HepG2 (cell line): ENCODE measurements around the gene NUP85. TPM values are rescaled to one million over a fixed set of nuclear protein-coding genes. Genes with fewer than 3 reads are reported as not detected.

Experiments
- ATAC-seq: fragments of 200-7000 bp; cut with Tn5 transposase; 3 replicates; pipeline ENCODE4 v1.9.1; 2020; ENCODE audit warnings: mild to moderate bottlenecking, moderate library complexity
- BruUV-seq: library from RNA; stranded (reverse); fragments of 400-500 nt; replicated peaks from 2 replicates; lab custom pipeline; 2021; lab: Mats Ljungman, UMichigan
- CTCF ChIA-PET: fragments of 300-600 bp; formaldehyde crosslinking; extraction: SDS; loops from one replicate; lab custom pipeline; 2021; ENCODE audit warnings: low total read pairs, inconsistent platforms, low intra/inter-chr PET ratio; lab: Yijun Ruan, JAX
- POLR2A ChIA-PET: fragments of 350-600 bp; sonication (Branson Sonifier 250); formaldehyde crosslinking; loops from one replicate; lab custom pipeline; 2020; ENCODE audit warnings: antibody characterized with exemption, inconsistent platforms; lab: Yijun Ruan, JAX
- DNase-seq: peaks from one replicate; pipeline ENCODE4 v3.0.0-alpha.2; 2015; ENCODE audit warnings: low spot score
- FAIRE-seq: peaks from 3 replicates; lab custom pipeline; 2011; peaks lifted over from hg19 to GRCh38; lab: Jason Lieb, UNC
- H2AFZ ChIP-seq: one replicate; pipeline ENCODE4 v1.6.1; 2011; ENCODE audit warnings: low read length, inconsistent platforms
- H3K27ac ChIP-seq: fragments of 300-600 bp; 3 replicates; pipeline ENCODE4 v1.8.0; 2011; ENCODE audit warnings: mixed run types, mild to moderate bottlenecking, mixed read lengths, low read length, inconsistent platforms; ENCODE audit not compliant: insufficient read depth; ENCODE audit errors: extremely low read length
- H3K27me3 ChIP-seq, 2 experiments: fragments of 200-600 bp in 1 of 2; 2 replicates in 1 of 2; 3 replicates in 1 of 2; pipeline versions ENCODE4 v1.6.0 to v1.8.0; 2011; ENCODE audit warnings: low read length in 2 of 2, mild to moderate bottlenecking in 2 of 2, moderate library complexity in 2 of 2, inconsistent platforms in 1 of 2; ENCODE audit not compliant: insufficient read depth in 2 of 2, control insufficient read depth in 1 of 2
- H3K36me3 ChIP-seq, 2 experiments: fragments of 200-600 bp in 1 of 2; replicated peaks in 1 of 2; 2 replicates in 1 of 2; 3 replicates in 1 of 2; pipeline versions ENCODE4 v1.5.1 to v1.8.0; 2011; ENCODE audit warnings: low read length in 2 of 2, inconsistent platforms in 1 of 2; ENCODE audit not compliant: insufficient read depth in 2 of 2, control insufficient read depth in 1 of 2
- H3K4me1 ChIP-seq: 2 replicates; pipeline ENCODE4 v1.5.1; 2012; ENCODE audit warnings: low read length, inconsistent platforms; ENCODE audit not compliant: insufficient read depth
- H3K4me2 ChIP-seq: 2 replicates; pipeline ENCODE4 v1.6.0; 2011; ENCODE audit warnings: low read depth, low read length, inconsistent platforms
- H3K4me3 ChIP-seq, 3 experiments: fragments of 200-600 bp in 1 of 3; sonication (generic), shearing (Covaris generic) in 1 of 3; replicated peaks in 1 of 3; 2 replicates each; pipeline ENCODE4 v1.5.1; 2011 to 2016; ENCODE audit warnings: low read length in 3 of 3, inconsistent platforms in 2 of 3, low read depth in 2 of 3, mild to moderate bottlenecking in 2 of 3, control low read depth in 1 of 3, mixed read lengths in 1 of 3; ENCODE audit not compliant: insufficient read depth in 1 of 3
- H3K79me2 ChIP-seq: one replicate; pipeline ENCODE4 v1.6.1; 2011; ENCODE audit warnings: low read length, inconsistent platforms; ENCODE audit not compliant: insufficient read depth
- H3K9ac ChIP-seq: 2 replicates; pipeline ENCODE4 v1.6.0; 2011; ENCODE audit warnings: mild to moderate bottlenecking, low read depth, low read length, inconsistent platforms; ENCODE audit not compliant: insufficient read depth
- H3K9me3 ChIP-seq: 2 replicates; pipeline ENCODE4 v1.5.1; 2012; ENCODE audit warnings: mild to moderate bottlenecking, low read length
- H4K20me1 ChIP-seq: 2 replicates; pipeline ENCODE4 v1.6.0; 2011; ENCODE audit warnings: inconsistent platforms, mild to moderate bottlenecking, low read length, moderate library complexity; ENCODE audit not compliant: insufficient read depth
- ATF7-NPFF ChIP-seq: sonication (generic); formaldehyde crosslinking; IDR thresholded peaks from 2 replicates; pipeline ENCODE4 v1.8.1; 2023; ENCODE audit warnings: mild to moderate bottlenecking, low read depth, missing genetic modification reagents, moderate library complexity
- FOXK2 ChIP-seq: fragments of 450-650 bp; IDR thresholded peaks from 2 replicates; pipeline ENCODE4 v1.6.1; 2016
- HES4 ChIP-seq: sonication (generic); formaldehyde crosslinking; IDR thresholded peaks from 2 replicates; pipeline ENCODE4 v1.9.0; 2021; ENCODE audit warnings: mild to moderate bottlenecking, missing genetic modification reagents, borderline replicate concordance
- HNF4G ChIP-seq, 2 experiments: sonication (generic) in 1 of 2; formaldehyde crosslinking in 1 of 2; IDR thresholded peaks; 2 replicates each; pipeline versions ENCODE4 v1.4.0 to v1.6.1; 2011 to 2020; ENCODE audit warnings: borderline replicate concordance in 2 of 2, low read depth in 2 of 2, mild to moderate bottlenecking in 2 of 2, low read length in 1 of 2, missing genetic modification reagents in 1 of 2, moderate library complexity in 1 of 2
- KDM5A ChIP-seq: fragments of 200-600 bp; sonication (generic); IDR thresholded peaks from 2 replicates; pipeline ENCODE4 v1.7.0; 2018; ENCODE audit warnings: antibody characterized with exemption, mild to moderate bottlenecking, low read length, borderline replicate concordance
- ZNF253 ChIP-seq: sonication (generic); formaldehyde crosslinking; IDR thresholded peaks from 2 replicates; pipeline ENCODE4 v1.8.0; 2022; ENCODE audit warnings: mild to moderate bottlenecking, missing genetic modification reagents, borderline replicate concordance
- ZNF432 ChIP-seq: sonication (generic); formaldehyde crosslinking; IDR thresholded peaks from 2 replicates; pipeline ENCODE4 v1.5.0; 2020; ENCODE audit warnings: missing genetic modification reagents, mild to moderate bottlenecking, borderline replicate concordance
- ZNF446 ChIP-seq: sonication (generic); formaldehyde crosslinking; IDR thresholded peaks from 2 replicates; pipeline ENCODE4 v1.5.0; 2020; ENCODE audit warnings: mild to moderate bottlenecking, missing genetic modification reagents
- ZNF556 ChIP-seq: sonication (generic); formaldehyde crosslinking; IDR thresholded peaks from 2 replicates; pipeline ENCODE4 v1.4.0; 2020; ENCODE audit warnings: mild to moderate bottlenecking, missing genetic modification reagents, borderline replicate concordance
- WGBS: methylation state at CpG from one replicate; pipeline ENCODE4 v1.1.6; 2017; ENCODE audit warnings: low lambda C conversion rate; 5-methylcytosine and 5-hydroxymethylcytosine counted together
- in situ Hi-C: cut with HindIII; loops from 2 replicates; pipeline ENCODE4 v1.10.0; 2017; ENCODE audit warnings: low pct_unique_long_range_greater_than_20kb; ENCODE audit not compliant: extremely low pct_ligation_motif_present
- intact Hi-C: fragments of 100-400 bp; cut with micrococcal nuclease; formaldehyde crosslinking; loops from one replicate; pipeline ENCODE4 v1.10.0; 2022; ENCODE audit not compliant: unreplicated experiment
- polyA plus RNA-seq, 8 experiments: library from polyadenylated mRNA; depleted of rRNA in 3 of 8; stranded (reverse) in 7 of 8; unstranded in 1 of 8; fragments of >200 nt; fragmentation: Illumina TruSeq in 4 of 8; extraction: Trizol in 4 of 8; gene quantifications; 2 replicates each; pipeline versions ENCODE4 v1.2.1 to v1.2.3, GENCODE V29; 2011 to 2016; ENCODE audit warnings: low read depth in 4 of 8, missing spikeins in 1 of 8, mixed read lengths in 1 of 8; ENCODE audit not compliant: insufficient read depth in 1 of 8
- total RNA-seq, 5 experiments: library from RNA; depleted of rRNA; stranded (reverse); fragments of >200 nt; fragmentation: Illumina TruSeq; extraction: Trizol; gene quantifications; 2 replicates each; pipeline ENCODE4 v1.2.3, GENCODE V29; 2016; ENCODE audit warnings: low read depth in 1 of 5
- TF ChIP-seq, protein P1 (sequence below): sonication (generic); formaldehyde crosslinking; IDR thresholded peaks from 2 replicates; pipeline ENCODE4 v1.4.0; 2020; ENCODE audit warnings: mild to moderate bottlenecking, missing genetic modification reagents
- TF ChIP-seq, protein P2 (sequence below): sonication (generic); formaldehyde crosslinking; IDR thresholded peaks from 2 replicates; pipeline ENCODE4 v1.4.0; 2020; ENCODE audit warnings: missing genetic modification reagents, borderline replicate concordance
- TF ChIP-seq, protein P3 (sequence below): sonication (generic); formaldehyde crosslinking; IDR thresholded peaks from 2 replicates; pipeline ENCODE4 v1.4.0; 2020; ENCODE audit warnings: missing genetic modification reagents, borderline replicate concordance
- TF ChIP-seq, protein P4 (sequence below), 2 experiments: sonication (generic) in 1 of 2; formaldehyde crosslinking in 1 of 2; IDR thresholded peaks; 2 replicates each; pipeline versions ENCODE4 v1.4.0 to v1.6.1; 2018 to 2020; ENCODE audit warnings: missing genetic modification reagents in 2 of 2, borderline replicate concordance in 1 of 2, low read depth in 1 of 2, mild to moderate bottlenecking in 1 of 2, missing biosample characterization in 1 of 2

Gene NUP85
- total and polyA plus RNA-seq, 2 of the 13 experiments (the other 11 are each of a cell fraction or from before 2014, with no cell fraction given), result 89.1 to 124 TPM

DNA sequence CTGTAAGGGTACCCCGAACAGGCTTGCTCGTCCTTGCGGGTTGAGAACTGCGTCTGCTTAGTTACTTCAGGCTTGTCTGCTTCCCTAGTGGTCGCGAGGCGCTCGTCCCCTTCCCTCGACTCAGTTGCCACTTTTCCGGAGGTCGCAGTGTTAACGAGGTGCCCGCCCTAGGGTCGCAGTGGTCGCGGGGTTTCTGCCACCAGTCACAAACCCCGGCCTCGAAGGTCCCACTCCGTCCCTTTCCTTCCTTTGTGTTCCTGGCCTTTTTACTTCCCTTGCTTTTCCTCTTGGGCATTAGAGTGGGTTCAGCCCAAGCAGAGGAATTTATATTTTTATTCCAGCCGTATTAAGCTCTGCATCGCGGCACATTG, 299 bp downstream of the NUP85 start:
- no peaks in the 10 kb centered on the region for H3K9me3 ChIP-seq
- H4K20me1 ChIP-seq, result no peaks in the 10 kb centered on the region
- TSS peak; percentile 84 for BruUV-seq
- ChIA-PET CTCF (interaction anchor here (1.0 kb wide), 1 partner anchor 34 kb away, joined by 3 read pairs; no protein-coding TSS in a partner anchor), POLR2A (interaction anchor here (0.7 to 3.5 kb wide), 14 partner anchors 12 to 194 kb away, joined by 3 to 14 read pairs (median 4); partner anchors contain the start of genes ARMC7, GGA3, MIF4GD and MRPL58)
- intact Hi-C loops (no loop called here), in situ Hi-C loops (no loop called here)
- FAIRE-seq (no peak), ATAC-seq (peak; percentile 28), DNase-seq (no peak)
- peak overlapping the region; percentile 82 to 96 (median 86) for H3K4me3 ChIP-seq
- H3K9ac ChIP-seq, result peak overlapping the region; percentile 98
- peak overlapping the region; percentile 97 for H3K27ac ChIP-seq
- H3K4me1 ChIP-seq, result peaks cover 34% of the 10 kb centered on the region
- under 1% methylated on average over 18 of the region's 22 CpGs for WGBS
- H3K79me2 ChIP-seq, result peaks cover 41% of the 10 kb centered on the region
- no peaks in the 10 kb centered on the region; a peak in 1 of 5 replicates for H3K27me3 ChIP-seq
- peaks cover 5 to 22% of the 10 kb centered on the region in 2 experiments for H3K36me3 ChIP-seq
- peak overlapping the region; percentile 85 for H3K4me2 ChIP-seq
- peak overlapping the region; percentile 77 for H2AFZ ChIP-seq
- TF ChIP-seq ATF7-NPFF (CRISPR knock-in tag) (0 out of 2 replicates have a peak, but pooled peaks have one; percentile 4), HNF4G (IDR thresholded peaks at IDR 0.05; ENCODE audit: borderline replicate concordance, low read depth, low read length) (no peak), HNF4G (CRISPR knock-in tag; IDR thresholded peaks at IDR 0.05; ENCODE audit: borderline replicate concordance, low read depth) (no peak), ZNF446 (CRISPR knock-in tag) (0 out of 2 replicates have a peak, but pooled peaks have one; percentile 3), FOXK2 (no peak), ZNF253 (CRISPR knock-in tag) (no peak), ZNF556 (CRISPR knock-in tag) (0 out of 2 replicates have a peak, but pooled peaks have one; percentile 37), KDM5A (peak; percentile 85), HES4 (CRISPR knock-in tag) (peak; percentile 46; the same call in 1 of the 2 replicates), ZNF432 (CRISPR knock-in tag) (no peak)
- TF ChIP-seq, protein P1, sequence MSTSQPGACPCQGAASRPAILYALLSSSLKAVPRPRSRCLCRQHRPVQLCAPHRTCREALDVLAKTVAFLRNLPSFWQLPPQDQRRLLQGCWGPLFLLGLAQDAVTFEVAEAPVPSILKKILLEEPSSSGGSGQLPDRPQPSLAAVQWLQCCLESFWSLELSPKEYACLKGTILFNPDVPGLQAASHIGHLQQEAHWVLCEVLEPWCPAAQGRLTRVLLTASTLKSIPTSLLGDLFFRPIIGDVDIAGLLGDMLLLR (CRISPR knock-in tag), result no peak
- TF ChIP-seq, protein P2, sequence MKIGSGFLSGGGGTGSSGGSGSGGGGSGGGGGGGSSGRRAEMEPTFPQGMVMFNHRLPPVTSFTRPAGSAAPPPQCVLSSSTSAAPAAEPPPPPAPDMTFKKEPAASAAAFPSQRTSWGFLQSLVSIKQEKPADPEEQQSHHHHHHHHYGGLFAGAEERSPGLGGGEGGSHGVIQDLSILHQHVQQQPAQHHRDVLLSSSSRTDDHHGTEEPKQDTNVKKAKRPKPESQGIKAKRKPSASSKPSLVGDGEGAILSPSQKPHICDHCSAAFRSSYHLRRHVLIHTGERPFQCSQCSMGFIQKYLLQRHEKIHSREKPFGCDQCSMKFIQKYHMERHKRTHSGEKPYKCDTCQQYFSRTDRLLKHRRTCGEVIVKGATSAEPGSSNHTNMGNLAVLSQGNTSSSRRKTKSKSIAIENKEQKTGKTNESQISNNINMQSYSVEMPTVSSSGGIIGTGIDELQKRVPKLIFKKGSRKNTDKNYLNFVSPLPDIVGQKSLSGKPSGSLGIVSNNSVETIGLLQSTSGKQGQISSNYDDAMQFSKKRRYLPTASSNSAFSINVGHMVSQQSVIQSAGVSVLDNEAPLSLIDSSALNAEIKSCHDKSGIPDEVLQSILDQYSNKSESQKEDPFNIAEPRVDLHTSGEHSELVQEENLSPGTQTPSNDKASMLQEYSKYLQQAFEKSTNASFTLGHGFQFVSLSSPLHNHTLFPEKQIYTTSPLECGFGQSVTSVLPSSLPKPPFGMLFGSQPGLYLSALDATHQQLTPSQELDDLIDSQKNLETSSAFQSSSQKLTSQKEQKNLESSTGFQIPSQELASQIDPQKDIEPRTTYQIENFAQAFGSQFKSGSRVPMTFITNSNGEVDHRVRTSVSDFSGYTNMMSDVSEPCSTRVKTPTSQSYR (CRISPR knock-in tag), result no peak
- TF ChIP-seq, protein P3, sequence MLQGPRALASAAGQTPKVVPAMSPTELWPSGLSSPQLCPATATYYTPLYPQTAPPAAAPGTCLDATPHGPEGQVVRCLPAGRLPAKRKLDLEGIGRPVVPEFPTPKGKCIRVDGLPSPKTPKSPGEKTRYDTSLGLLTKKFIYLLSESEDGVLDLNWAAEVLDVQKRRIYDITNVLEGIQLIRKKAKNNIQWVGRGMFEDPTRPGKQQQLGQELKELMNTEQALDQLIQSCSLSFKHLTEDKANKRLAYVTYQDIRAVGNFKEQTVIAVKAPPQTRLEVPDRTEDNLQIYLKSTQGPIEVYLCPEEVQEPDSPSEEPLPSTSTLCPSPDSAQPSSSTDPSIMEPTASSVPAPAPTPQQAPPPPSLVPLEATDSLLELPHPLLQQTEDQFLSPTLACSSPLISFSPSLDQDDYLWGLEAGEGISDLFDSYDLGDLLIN (CRISPR knock-in tag), result 0 out of 2 replicates have a peak, but pooled peaks have one; percentile 8
- TF ChIP-seq, protein P4, sequence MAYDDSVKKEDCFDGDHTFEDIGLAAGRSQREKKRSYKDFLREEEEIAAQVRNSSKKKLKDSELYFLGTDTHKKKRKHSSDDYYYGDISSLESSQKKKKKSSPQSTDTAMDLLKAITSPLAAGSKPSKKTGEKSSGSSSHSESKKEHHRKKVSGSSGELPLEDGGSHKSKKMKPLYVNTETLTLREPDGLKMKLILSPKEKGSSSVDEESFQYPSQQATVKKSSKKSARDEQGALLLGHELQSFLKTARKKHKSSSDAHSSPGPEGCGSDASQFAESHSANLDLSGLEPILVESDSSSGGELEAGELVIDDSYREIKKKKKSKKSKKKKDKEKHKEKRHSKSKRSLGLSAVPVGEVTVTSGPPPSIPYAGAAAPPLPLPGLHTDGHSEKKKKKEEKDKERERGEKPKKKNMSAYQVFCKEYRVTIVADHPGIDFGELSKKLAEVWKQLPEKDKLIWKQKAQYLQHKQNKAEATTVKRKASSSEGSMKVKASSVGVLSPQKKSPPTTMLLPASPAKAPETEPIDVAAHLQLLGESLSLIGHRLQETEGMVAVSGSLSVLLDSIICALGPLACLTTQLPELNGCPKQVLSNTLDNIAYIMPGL (CRISPR knock-in tag; IDR thresholded peaks at IDR 0.05; ENCODE audit: borderline replicate concordance in 1 of 2, low read depth in 1 of 2), result peak in 1 of 2 experiments; percentile 5; a peak in 1 of 4 replicates
